ENCODE data around the gene GRIN2C.

DNA sequence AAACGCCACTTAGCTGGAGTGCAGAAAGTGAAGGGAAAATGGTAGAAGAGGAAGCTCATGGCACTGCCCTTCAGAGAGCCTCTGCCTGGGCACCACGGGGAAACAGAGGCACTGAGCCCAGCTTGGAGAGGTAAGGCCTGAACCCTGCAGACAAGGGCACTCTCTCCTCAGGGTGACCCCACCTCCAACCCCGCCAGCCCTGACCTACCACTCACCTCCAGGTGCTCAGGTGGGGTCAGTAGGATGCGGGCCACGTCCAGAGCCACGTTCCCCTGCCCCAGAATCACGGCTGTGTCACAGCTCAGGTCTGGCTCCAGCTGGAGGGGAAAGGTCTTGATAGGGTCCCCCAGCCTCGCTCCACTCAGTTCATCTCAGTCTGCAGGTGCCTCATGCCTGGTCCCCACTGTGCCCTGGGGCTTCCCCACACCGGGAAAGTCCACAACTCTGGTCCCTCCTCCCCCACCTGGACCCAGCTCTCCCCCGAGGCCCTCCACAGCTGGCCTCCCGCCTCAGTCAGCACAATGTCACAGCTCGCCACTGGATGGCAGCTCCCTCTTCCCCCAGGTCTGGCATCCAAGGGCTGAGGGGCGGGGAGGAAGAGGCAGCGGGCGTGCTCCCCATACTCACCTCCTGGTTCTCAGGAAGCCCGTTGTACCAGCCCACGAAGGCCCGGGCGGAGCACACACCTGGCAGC lies 6.0 kb upstream of the GRIN2C start:
- TF ChIP-seq POLR2A (IDR thresholded peaks at IDR 0.05; ENCODE audit: low read depth, low read length) (no peak), MAX (IDR thresholded peaks at IDR 0.05; ENCODE audit: insufficient read depth, insufficient read length) (no peak), EZH2 (IDR thresholded peaks at IDR 0.05; ENCODE audit: borderline replicate concordance, low read depth, low read length, severe bottlenecking) (no peak), GATA2 (IDR thresholded peaks at IDR 0.05; ENCODE audit: insufficient read depth, insufficient read length, low read depth, low read length) (no peak), FOS (IDR thresholded peaks at IDR 0.05; ENCODE audit: borderline replicate concordance, insufficient read depth, low read length) (no peak), POLR2AphosphoS5 (IDR thresholded peaks at IDR 0.05; ENCODE audit: insufficient read depth, low read depth, low read length) (no peak)
- TF ChIP-seq, protein P1, sequence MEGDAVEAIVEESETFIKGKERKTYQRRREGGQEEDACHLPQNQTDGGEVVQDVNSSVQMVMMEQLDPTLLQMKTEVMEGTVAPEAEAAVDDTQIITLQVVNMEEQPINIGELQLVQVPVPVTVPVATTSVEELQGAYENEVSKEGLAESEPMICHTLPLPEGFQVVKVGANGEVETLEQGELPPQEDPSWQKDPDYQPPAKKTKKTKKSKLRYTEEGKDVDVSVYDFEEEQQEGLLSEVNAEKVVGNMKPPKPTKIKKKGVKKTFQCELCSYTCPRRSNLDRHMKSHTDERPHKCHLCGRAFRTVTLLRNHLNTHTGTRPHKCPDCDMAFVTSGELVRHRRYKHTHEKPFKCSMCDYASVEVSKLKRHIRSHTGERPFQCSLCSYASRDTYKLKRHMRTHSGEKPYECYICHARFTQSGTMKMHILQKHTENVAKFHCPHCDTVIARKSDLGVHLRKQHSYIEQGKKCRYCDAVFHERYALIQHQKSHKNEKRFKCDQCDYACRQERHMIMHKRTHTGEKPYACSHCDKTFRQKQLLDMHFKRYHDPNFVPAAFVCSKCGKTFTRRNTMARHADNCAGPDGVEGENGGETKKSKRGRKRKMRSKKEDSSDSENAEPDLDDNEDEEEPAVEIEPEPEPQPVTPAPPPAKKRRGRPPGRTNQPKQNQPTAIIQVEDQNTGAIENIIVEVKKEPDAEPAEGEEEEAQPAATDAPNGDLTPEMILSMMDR (IDR thresholded peaks at IDR 0.05; ENCODE audit: extremely low read depth in 1 of 2, insufficient read depth in 1 of 2, low read depth in 1 of 2, low read length in 2 of 2) = no peak
